ENCODE results near the gene NKAIN1.
A peak's percentile ranks its signal among the peaks of the same experiment; 100 is the strongest.

The NKAIN1 gene

GRCh38 chr1:31153423-31153822 lies 86.3 kb downstream of the NKAIN1 start:
- Histone ChIP-seq H3K9me3 (ENCODE audit: insufficient read depth, low read length, severe bottlenecking) (no peaks in the 10 kb centered on the region), H3K4me3 (ENCODE audit: low read depth in 1 of 2, low read length in 2 of 2) (no peak overlapping the region), H3K4me1 (ENCODE audit: insufficient read depth, low read length) (peaks cover 20% of the 10 kb centered on the region), H3K79me2 (ENCODE audit: insufficient read depth, low read length) (no peaks in the 10 kb centered on the region), H3K36me3 (ENCODE audit: insufficient read depth, low read length) (no peaks in the 10 kb centered on the region), H3K4me2 (ENCODE audit: insufficient read depth, low read length) (no peak overlapping the region), H2AFZ (ENCODE audit: low read depth, low read length) (no peak overlapping the region), H3K27me3 (ENCODE audit: insufficient read depth, low read length, poor library complexity) (no peaks in the 10 kb centered on the region), H4K20me1 (ENCODE audit: insufficient read depth, low read length) (no peaks in the 10 kb centered on the region), H3K9ac (ENCODE audit: low read depth, low read length) (no peak overlapping the region), H3K27ac (ENCODE audit: low read length) (no peak overlapping the region)
- no peak for DNase-seq
- TF ChIP-seq CTCF (IDR thresholded peaks at IDR 0.05; ENCODE audit: borderline replicate concordance, extremely low read depth, low read length, poor library complexity, severe bottlenecking) (no peak), EZH2 (IDR thresholded peaks at IDR 0.05; ENCODE audit: borderline replicate concordance, low read depth, low read length, severe bottlenecking) (no peak)
- no peak for ATAC-seq (ENCODE audit: insufficient read depth, low read depth)

DNA sequence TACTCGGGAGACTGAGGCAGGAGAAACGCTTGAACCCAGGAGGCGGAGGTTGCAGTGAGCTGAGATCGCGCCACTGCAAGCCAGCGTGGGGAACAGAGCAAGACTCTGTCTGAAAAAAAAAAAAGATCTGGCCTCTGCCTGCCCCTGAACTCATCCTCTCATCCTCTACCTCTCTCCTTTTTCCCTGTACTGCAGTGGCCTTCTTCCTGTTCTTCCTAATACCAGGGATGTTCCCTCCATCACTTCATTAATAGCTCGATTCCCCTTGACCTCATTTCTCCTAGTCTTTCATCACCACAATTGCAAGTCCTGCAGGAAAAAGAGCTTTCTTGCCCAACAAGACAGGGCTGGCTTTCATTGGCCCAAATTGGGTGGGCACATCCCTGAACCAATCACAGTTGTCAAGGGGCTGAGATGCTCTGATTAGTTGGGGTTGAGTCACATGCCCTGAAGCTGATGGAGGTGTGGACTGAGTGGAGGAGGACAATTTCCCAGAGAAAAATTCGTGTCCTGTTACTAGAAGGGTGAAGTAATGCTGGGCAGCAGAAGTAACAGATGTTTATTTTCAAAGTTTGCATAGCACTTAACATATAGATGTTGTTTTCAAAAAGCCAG lies 87.4 kb downstream of the NKAIN1 start:
- no peak overlapping the region for H3K4me2 ChIP-seq (ENCODE audit: insufficient read depth, low read length)
- no peaks in the 10 kb centered on the region for H3K27me3 ChIP-seq (ENCODE audit: insufficient read depth, low read length, poor library complexity)
- no peaks in the 10 kb centered on the region for H4K20me1 ChIP-seq (ENCODE audit: insufficient read depth, low read length)
- H3K9ac ChIP-seq (ENCODE audit: low read depth, low read length) = no peak overlapping the region
- ATAC-seq (ENCODE audit: insufficient read depth, low read depth) (no peak), DNase-seq (peak; percentile 18)
- no peaks in the 10 kb centered on the region for H3K36me3 ChIP-seq (ENCODE audit: insufficient read depth, low read length)
- H2AFZ ChIP-seq (ENCODE audit: low read depth, low read length) = peak overlapping the region; percentile 19
- H3K27ac ChIP-seq (ENCODE audit: low read length) = no peak overlapping the region
- TF ChIP-seq EZH2 (IDR thresholded peaks at IDR 0.05; ENCODE audit: borderline replicate concordance, low read depth, low read length, severe bottlenecking) = no peak
- TF ChIP-seq CTCF (IDR thresholded peaks at IDR 0.05; ENCODE audit: borderline replicate concordance, extremely low read depth, low read length, poor library complexity, severe bottlenecking) = no peak
- H3K4me3 ChIP-seq (ENCODE audit: low read depth in 1 of 2, low read length in 2 of 2) = no peak overlapping the region
- H3K79me2 ChIP-seq (ENCODE audit: insufficient read depth, low read length) = no peaks in the 10 kb centered on the region
- H3K9me3 ChIP-seq (ENCODE audit: insufficient read depth, low read length, severe bottlenecking) = no peaks in the 10 kb centered on the region
- peaks cover 20% of the 10 kb centered on the region for H3K4me1 ChIP-seq (ENCODE audit: insufficient read depth, low read length)

GRCh38 chr1:31151402-31151801 lies 88.3 kb downstream of the NKAIN1 start:
- Histone ChIP-seq H3K27ac (ENCODE audit: low read length) (no peak overlapping the region), H3K79me2 (ENCODE audit: insufficient read depth, low read length) (no peaks in the 10 kb centered on the region), H4K20me1 (ENCODE audit: insufficient read depth, low read length) (no peaks in the 10 kb centered on the region), H3K4me2 (ENCODE audit: insufficient read depth, low read length) (no peak overlapping the region), H3K9ac (ENCODE audit: low read depth, low read length) (no peak overlapping the region), H3K36me3 (ENCODE audit: insufficient read depth, low read length) (no peaks in the 10 kb centered on the region), H3K27me3 (ENCODE audit: insufficient read depth, low read length, poor library complexity) (no peaks in the 10 kb centered on the region), H3K9me3 (ENCODE audit: insufficient read depth, low read length, severe bottlenecking) (no peaks in the 10 kb centered on the region), H3K4me3 (ENCODE audit: low read depth in 1 of 2, low read length in 2 of 2) (no peak overlapping the region), H2AFZ (ENCODE audit: low read depth, low read length) (no peak overlapping the region), H3K4me1 (ENCODE audit: insufficient read depth, low read length) (peaks cover 15% of the 10 kb centered on the region)
- no peak for ATAC-seq (ENCODE audit: insufficient read depth, low read depth)
- no peak for DNase-seq
- no peak for TF ChIP-seq EZH2 (IDR thresholded peaks at IDR 0.05; ENCODE audit: borderline replicate concordance, low read depth, low read length, severe bottlenecking)
- TF ChIP-seq CTCF (IDR thresholded peaks at IDR 0.05; ENCODE audit: borderline replicate concordance, extremely low read depth, low read length, poor library complexity, severe bottlenecking) = no peak
